SH-SY5Y (cell line): ENCODE results near the gene TNFRSF8.

Experiments
- GATA2 ChIP-seq: IDR thresholded peaks from 2 replicates; pipeline ENCODE4 v1.6.1; 2011; ENCODE audit warnings: mild to moderate bottlenecking, low read depth, low read length
- GATA3 ChIP-seq: IDR thresholded peaks from 2 replicates; pipeline ENCODE4 v1.6.1; 2011; ENCODE audit warnings: low read depth, mild to moderate bottlenecking, low read length, moderate library complexity

DNA sequence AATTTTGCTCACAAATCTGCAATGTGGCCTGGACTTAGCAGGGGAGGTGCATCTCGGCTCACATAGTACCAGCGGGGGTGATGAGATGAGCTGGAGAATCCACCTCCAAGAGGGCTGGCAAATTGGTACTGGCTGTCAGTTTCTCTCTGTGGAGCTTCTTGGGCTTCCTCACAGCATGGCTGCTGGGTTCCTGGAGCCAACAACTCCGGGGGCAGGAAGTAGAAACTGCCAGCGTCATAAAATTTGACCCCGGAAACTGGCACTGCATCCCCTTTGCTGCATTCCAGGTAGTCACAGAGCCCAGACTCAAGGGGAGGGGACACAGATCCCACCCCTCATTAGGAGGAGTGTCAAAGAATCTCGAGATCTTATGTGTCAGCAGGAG lies 86.7 kb downstream of the TNFRSF8 start:
- TF ChIP-seq GATA2, result no peak
- TF ChIP-seq GATA3, result no peak
